A549 (cell line): Measurements from ENCODE around the gene ZNF586. TPM values are rescaled to one million over a fixed set of nuclear protein-coding genes. Genes with fewer than 3 reads are reported as not detected.

Experiments
- ATAC-seq, 2 experiments: fragments of 200-7000 bp in 1 of 2; fragments of >200 bp in 1 of 2; cut with Nextera tagmentation in 1 of 2; cut with Tn5 transposase in 1 of 2; 3 replicates each; pipeline versions ENCODE4 v1.8.0 to v1.9.1; 2018 to 2020; ENCODE audit warnings: mild to moderate bottlenecking in 1 of 2, moderate library complexity in 1 of 2
- CTCF ChIA-PET: fragments of 300-600 bp; sonication (Branson Sonifier 250); formaldehyde crosslinking; extraction: SDS; loops from one replicate; lab custom pipeline; 2021; ENCODE audit warnings: antibody characterized with exemption, inconsistent platforms; lab: Yijun Ruan, JAX
- POLR2A ChIA-PET: fragments of 350-600 bp; formaldehyde crosslinking; extraction: SDS; loops from one replicate; lab custom pipeline; 2021; ENCODE audit warnings: antibody characterized with exemption, inconsistent platforms; lab: Yijun Ruan, JAX
- DNase-seq, 2 experiments: peaks; one replicate each; pipeline versions ENCODE4 v3.0.0 to v3.0.0-alpha.2; 2011 to 2016; ENCODE audit warnings: low read depth in 1 of 2, low spot score in 1 of 2
- FAIRE-seq: peaks from 2 replicates; lab custom pipeline; 2011; peaks lifted over from hg19 to GRCh38; lab: Jason Lieb, UNC
- H3K27ac ChIP-seq, 2 experiments: fragments of >200 bp; sonication (Bioruptor Twin); formaldehyde crosslinking; 3 replicates each; pipeline ENCODE4 v1.5.1; 2016 to 2017
- H3K4me1 ChIP-seq: fragments of >200 bp; sonication (Bioruptor Twin); formaldehyde crosslinking; 3 replicates; pipeline ENCODE4 v1.6.1; 2016
- H3K4me2 ChIP-seq: fragments of >200 bp; sonication (Bioruptor Twin); formaldehyde crosslinking; 3 replicates; pipeline ENCODE4 v1.6.1; 2016
- H3K4me3 ChIP-seq: fragments of >200 bp; sonication (Bioruptor Twin); formaldehyde crosslinking; 3 replicates; pipeline ENCODE4 v1.5.1; 2016
- H3K9me3 ChIP-seq: fragments of >200 bp; sonication (Bioruptor Twin); formaldehyde crosslinking; 3 replicates; pipeline ENCODE4 v1.6.1; 2016
- BCL3 ChIP-seq: fragments of >200 bp; sonication (Bioruptor Twin); formaldehyde crosslinking; IDR thresholded peaks from 3 replicates; pipeline ENCODE4 v1.6.1; 2016
- BHLHE40 ChIP-seq: IDR thresholded peaks from 2 replicates; pipeline ENCODE4 v1.6.1; 2012; ENCODE audit warnings: low read depth, low read length, inconsistent platforms
- CBX2 ChIP-seq: fragments of 200-600 bp; sonication (generic); IDR thresholded peaks from 2 replicates; pipeline ENCODE4 v1.6.1; 2016; ENCODE audit warnings: low read depth, mild to moderate bottlenecking, borderline replicate concordance
- CBX8 ChIP-seq: fragments of 200-600 bp; sonication (generic); IDR thresholded peaks from 2 replicates; pipeline ENCODE4 v1.6.1; 2016
- CEBPB ChIP-seq, 2 experiments: fragments of >200 bp in 1 of 2; sonication (Bioruptor Twin) in 1 of 2; formaldehyde crosslinking in 1 of 2; IDR thresholded peaks; 2 replicates each; pipeline ENCODE4 v1.6.1; 2012 to 2016
- CTCF ChIP-seq: fragments of >200 bp; sonication (Bioruptor Twin); formaldehyde crosslinking; IDR thresholded peaks from 3 replicates; pipeline ENCODE4 v1.5.1; 2016
- ELK1 ChIP-seq: fragments of 150-350 bp; IDR thresholded peaks from 2 replicates; pipeline ENCODE4 v1.6.1; 2014; ENCODE audit warnings: low read depth, mild to moderate bottlenecking, low read length
- EP300 ChIP-seq, 2 experiments: fragments of >200 bp; sonication (Bioruptor Twin); formaldehyde crosslinking; IDR thresholded peaks; 2 replicates in 1 of 2; 3 replicates in 1 of 2; pipeline ENCODE4 v1.6.1; 2016 to 2017
- FOXS1 ChIP-seq: fragments of 250-450 bp; sonication (Bioruptor Pico); IDR thresholded peaks from 2 replicates; pipeline ENCODE4 v1.5.0; 2020; ENCODE audit warnings: mild to moderate bottlenecking, moderate library complexity
- HOXA7 ChIP-seq: fragments of 250-450 bp; sonication (Bioruptor Pico); IDR thresholded peaks from 2 replicates; pipeline ENCODE4 v1.5.0; 2020; ENCODE audit warnings: mild to moderate bottlenecking, moderate library complexity
- KDM1A ChIP-seq: fragments of 200-600 bp; sonication (generic); IDR thresholded peaks from 2 replicates; pipeline ENCODE4 v1.6.1; 2016; ENCODE audit warnings: low read depth, mild to moderate bottlenecking
- KDM5A ChIP-seq: fragments of 200-600 bp; sonication (generic); IDR thresholded peaks from 2 replicates; pipeline ENCODE4 v1.6.1; 2016; ENCODE audit warnings: antibody characterized with exemption, mild to moderate bottlenecking
- MYC ChIP-seq: IDR thresholded peaks from 2 replicates; pipeline ENCODE4 v1.6.1; 2012; ENCODE audit warnings: mild to moderate bottlenecking, inconsistent platforms, low read length, improper control_type of control experiment, borderline replicate concordance
- NPAS2 ChIP-seq: fragments of 250-450 bp; sonication (Bioruptor Pico); IDR thresholded peaks from 2 replicates; pipeline ENCODE4 v1.8.0; 2022; ENCODE audit warnings: mild to moderate bottlenecking, moderate library complexity, borderline replicate concordance
- POLR2AphosphoS2 ChIP-seq: conservative IDR thresholded peaks from 2 replicates; pipeline ENCODE4 v1.6.1; 2012; ENCODE audit warnings: low read length, improper control_type of control experiment, inconsistent platforms
- RARB ChIP-seq: fragments of 250-450 bp; sonication (Bioruptor Pico); IDR thresholded peaks from 2 replicates; pipeline ENCODE4 v1.8.0; 2021; ENCODE audit warnings: mild to moderate bottlenecking, moderate library complexity
- SMC3 ChIP-seq: fragments of >200 bp; sonication (Bioruptor Twin); formaldehyde crosslinking; IDR thresholded peaks from 3 replicates; pipeline ENCODE4 v1.6.1; 2018; ENCODE audit warnings: inconsistent platforms
- TP53 ChIP-seq: fragments of 250-450 bp; sonication (Bioruptor Pico); IDR thresholded peaks from 2 replicates; pipeline ENCODE4 v1.5.0; 2021; ENCODE audit warnings: mild to moderate bottlenecking, moderate library complexity
- USF2 ChIP-seq: fragments of 450-650 bp; IDR thresholded peaks from 2 replicates; pipeline ENCODE4 v1.6.1; 2014; ENCODE audit warnings: antibody characterized with exemption
- ZFP36 ChIP-seq: fragments of 450-650 bp; IDR thresholded peaks from 2 replicates; pipeline ENCODE4 v1.6.1; 2014; ENCODE audit warnings: borderline replicate concordance; ENCODE audit not compliant: partially characterized antibody
- ZNF302 ChIP-seq: fragments of 250-450 bp; sonication (Bioruptor Pico); IDR thresholded peaks from 2 replicates; pipeline ENCODE4 v1.9.0; 2021; ENCODE audit warnings: inconsistent platforms, mild to moderate bottlenecking, moderate library complexity
- WGBS: methylation state at CpG from one replicate; pipeline ENCODE4 v1.1.6; 2017; ENCODE audit errors: missing lambda C conversion rate; 5-methylcytosine and 5-hydroxymethylcytosine counted together
- polyA plus RNA-seq, 4 experiments: library from polyadenylated mRNA; depleted of rRNA in 3 of 4; stranded (reverse); fragments of >200 nt; fragmentation: RNase III in 1 of 4; extraction: RNeasy Plus Mini Kit Qiagen cat#74134 plus additional on column Dnase treatment in 1 of 4; gene quantifications; 2 replicates in 3 of 4; 3 replicates in 1 of 4; pipeline ENCODE4 v1.2.3, GENCODE V29; 2011 to 2017
- TF ChIP-seq, protein P1 (sequence below): IDR thresholded peaks from 2 replicates; pipeline ENCODE4 v1.6.1; 2012

Gene ZNF586
- polyA plus RNA-seq, 2 of the 4 experiments (the other 2 are of a cell fraction): 7.1 to 8.2 TPM

GRCh38 chr19:57825511-57825910 lies 56.0 kb downstream of the ZNF586 start:
- ATAC-seq: no peak
- H3K4me2 ChIP-seq: no peak overlapping the region
- DNase-seq: no peak
- no peak overlapping the region for H3K27ac ChIP-seq
- peaks cover 61% of the 10 kb centered on the region for H3K9me3 ChIP-seq
- no peak for TF ChIP-seq CEBPB (IDR thresholded peaks at IDR 0.05)
- TF ChIP-seq RARB: no peak
- TF ChIP-seq ELK1: no peak
- TF ChIP-seq ZNF302 (CRISPR knock-in tag): no peak
- TF ChIP-seq EP300 (IDR thresholded peaks at IDR 0.05): no peak
- TF ChIP-seq BHLHE40: no peak
- TF ChIP-seq, protein P1, sequence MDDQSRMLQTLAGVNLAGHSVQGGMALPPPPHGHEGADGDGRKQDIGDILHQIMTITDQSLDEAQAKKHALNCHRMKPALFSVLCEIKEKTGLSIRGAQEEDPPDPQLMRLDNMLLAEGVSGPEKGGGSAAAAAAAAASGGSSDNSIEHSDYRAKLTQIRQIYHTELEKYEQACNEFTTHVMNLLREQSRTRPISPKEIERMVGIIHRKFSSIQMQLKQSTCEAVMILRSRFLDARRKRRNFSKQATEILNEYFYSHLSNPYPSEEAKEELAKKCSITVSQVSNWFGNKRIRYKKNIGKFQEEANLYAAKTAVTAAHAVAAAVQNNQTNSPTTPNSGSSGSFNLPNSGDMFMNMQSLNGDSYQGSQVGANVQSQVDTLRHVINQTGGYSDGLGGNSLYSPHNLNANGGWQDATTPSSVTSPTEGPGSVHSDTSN: no peak
- TF ChIP-seq KDM5A: no peak
- TF ChIP-seq BCL3: no peak
- no peak for TF ChIP-seq POLR2AphosphoS2
- TF ChIP-seq SMC3: no peak
- TF ChIP-seq MYC: no peak
- no peak for TF ChIP-seq TP53 (CRISPR knock-in tag)
- TF ChIP-seq KDM1A: no peak
- ChIA-PET POLR2A (interaction anchor here (0.7 kb wide), 1 partner anchor 20 kb away, joined by 3 read pairs; no protein-coding TSS in a partner anchor), CTCF (interaction anchor here (0.6 kb wide), 1 partner anchor 11 kb away, joined by 4 read pairs; no protein-coding TSS in a partner anchor)
- WGBS: 97% methylated on average over 6 of the region's 6 CpGs
- H3K4me1 ChIP-seq: peaks cover 4% of the 10 kb centered on the region; the same call in 2 of the 3 replicates
- no peak overlapping the region for H3K4me3 ChIP-seq
- FAIRE-seq: no peak

DNA sequence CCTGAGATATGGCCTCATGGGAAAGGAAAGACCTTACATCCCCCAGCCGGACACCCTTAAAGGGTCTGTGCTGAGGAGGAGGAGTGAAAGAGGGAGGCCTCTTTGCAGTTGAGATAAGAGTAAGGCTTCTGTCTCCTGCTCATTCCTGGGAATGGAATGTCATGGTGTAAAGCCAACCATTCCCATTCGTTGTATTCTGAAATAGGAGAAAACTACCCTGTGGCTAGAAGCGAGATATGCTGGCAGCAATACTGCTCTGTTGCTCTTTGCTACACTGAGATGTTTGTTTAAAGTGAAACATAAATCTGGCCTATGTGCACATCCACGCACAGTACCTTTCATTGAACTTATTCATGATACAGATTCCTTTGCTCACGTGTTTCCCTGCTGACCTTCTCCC lies 59.8 kb downstream of the ZNF586 start:
- POLR2A ChIA-PET: no interaction called here

DNA sequence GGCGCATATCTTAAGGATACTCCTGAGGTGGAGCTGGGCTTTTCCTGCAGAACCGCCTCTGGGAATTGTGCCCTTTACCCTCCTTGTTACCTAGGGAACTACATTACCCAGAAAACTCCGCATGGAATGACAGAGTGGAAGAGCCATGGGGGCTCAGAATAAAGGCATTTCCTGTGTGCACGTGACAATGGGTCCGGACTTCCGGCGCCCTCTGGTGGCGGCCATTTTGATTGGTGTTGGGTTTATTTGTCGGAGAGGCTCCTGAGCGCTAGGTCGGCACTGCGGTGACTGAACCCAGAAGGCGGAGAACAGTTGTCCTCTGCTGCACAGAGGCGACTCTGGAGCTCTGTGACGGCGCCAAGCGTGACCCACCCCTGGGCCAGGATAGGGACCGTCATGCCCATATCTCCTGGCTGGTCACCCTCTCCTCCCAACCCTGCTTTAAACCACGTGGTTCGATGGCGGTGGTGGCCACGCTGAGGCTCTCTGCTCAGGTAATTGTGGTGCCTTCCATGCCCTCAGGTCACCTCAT lies 60.7 kb downstream of the ZNF586 start, which contains the start of gene ZNF587B:
ZNF587B (plus strand) TSS at position 229 of the 532 bp plus-strand sequence; CDS start at position 459, 230 bp downstream.
- FAIRE-seq (no peak), DNase-seq (peak in 1 of 2 experiments; percentile 45), ATAC-seq (peak; percentile 47 to 73; a peak in 4 of 6 replicates)
- Histone ChIP-seq H3K27ac (no peak within 1 kb of the TSS), H3K9me3 (peaks cover 54% of the 10 kb centered on the region), H3K4me2 (no peak within 1 kb of the TSS), H3K4me1 (no peaks in the 10 kb centered on the region), H3K4me3 (no peak within 1 kb of the TSS)
- 87% methylated on average over 22 of the region's 22 CpGs for WGBS
- POLR2A ChIA-PET: no interaction called here
- TF ChIP-seq CBX8 (no peak), CTCF (peak; percentile 11; the same call in 1 of the 3 replicates), ZFP36 (no peak)
- TF ChIP-seq, all 56 proteins: peak for 1
- CTCF ChIA-PET: interaction anchor here (0.7 to 1.0 kb wide), 2 partner anchors 12 to 158 kb away, joined by 3 read pairs; no protein-coding TSS in a partner anchor

More for the DNA sequence above, 59.8 kb downstream of the ZNF586 start:
- Histone ChIP-seq H3K9me3 (peaks cover 62% of the 10 kb centered on the region), H3K27ac (no peak overlapping the region), H3K4me3 (no peak overlapping the region), H3K4me1 (no peaks in the 10 kb centered on the region), H3K4me2 (no peak overlapping the region)
- DNase-seq (no peak), ATAC-seq (no peak)
- WGBS: 89% methylated on average over 5 of the region's 5 CpGs
- TF ChIP-seq USF2: no peak
- no peak for TF ChIP-seq KDM1A
- no peak for TF ChIP-seq FOXS1 (CRISPR knock-in tag)
- no peak for TF ChIP-seq HOXA7 (CRISPR knock-in tag)
- no peak for TF ChIP-seq CBX2
- TF ChIP-seq NPAS2 (CRISPR knock-in tag): no peak
- TF ChIP-seq, all 56 proteins: peak for 0
- FAIRE-seq: no peak
- CTCF ChIA-PET: interaction anchor here (1.0 kb wide), 1 partner anchor 11 kb away, joined by 3 read pairs; no protein-coding TSS in a partner anchor
